Activated naive CD8-positive, alpha-beta T cell (primary cell): Measurements from ENCODE around the gene NKX2-4.
"Not testable (repeated sequence)": the region's sequence is repeated elsewhere in the genome, so short reads cannot be mapped to it uniquely, and the experiment has no call there.

Source experiments
- H3K27ac Mint-ChIP-seq: one replicate; pipeline ENCODE4 v1.8.0; 2021; ENCODE audit warnings: mixed read lengths
- H3K27me3 Mint-ChIP-seq: one replicate; pipeline ENCODE4 v1.8.0; 2021; ENCODE audit warnings: mixed read lengths
- H3K36me3 Mint-ChIP-seq: one replicate; pipeline ENCODE4 v1.8.0; 2021; ENCODE audit warnings: mixed read lengths
- H3K4me1 Mint-ChIP-seq: one replicate; pipeline ENCODE4 v1.8.0; 2021; ENCODE audit warnings: low read depth, mixed read lengths
- H3K4me3 Mint-ChIP-seq: one replicate; pipeline ENCODE4 v1.8.0; 2021; ENCODE audit warnings: mild to moderate bottlenecking, mixed read lengths
- H3K9me3 Mint-ChIP-seq: one replicate; pipeline ENCODE4 v1.8.0; 2021; ENCODE audit warnings: low read depth, mixed read lengths

The NKX2-4 gene

DNA sequence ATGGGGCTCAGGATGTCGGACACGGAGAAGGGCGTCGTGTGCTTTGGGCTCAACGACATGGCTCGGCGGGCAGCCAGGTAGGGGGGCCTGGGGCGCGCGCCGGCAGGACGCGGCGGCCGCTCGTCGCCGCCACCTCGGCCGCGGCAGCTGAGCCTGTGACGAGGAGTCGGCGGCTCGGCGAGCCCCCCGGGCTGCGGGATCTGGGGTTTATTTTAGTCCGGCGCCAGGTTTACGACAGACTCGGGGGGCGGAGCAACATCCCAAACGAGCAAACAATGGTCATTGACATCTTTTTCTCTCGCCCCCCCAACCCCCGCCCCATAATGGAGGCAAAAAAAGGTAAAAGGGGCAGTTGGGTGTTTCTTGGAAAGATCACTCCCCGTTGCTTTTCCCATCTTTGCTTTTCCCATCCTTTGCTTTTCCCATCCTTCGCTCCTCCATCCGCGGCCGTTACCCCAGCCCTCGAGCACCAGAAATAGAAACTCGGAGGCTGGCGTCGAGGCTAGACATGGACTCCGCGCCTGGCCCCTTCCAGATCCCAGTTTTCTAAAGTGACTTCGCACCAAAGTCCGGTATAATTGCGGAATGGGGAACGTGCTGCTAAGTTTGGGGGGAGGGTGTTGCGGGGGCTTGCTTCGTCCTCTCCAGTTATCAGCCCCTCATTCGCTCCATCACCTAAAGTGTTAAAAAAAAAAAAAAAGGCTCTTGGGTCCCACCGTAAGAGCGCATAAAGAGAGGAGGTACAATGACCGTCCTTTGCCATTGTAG is at the start of gene NKX2-4:
TSS of gene NKX2-4 (minus strand) at position 186 of the 768 bp plus-strand sequence. CDS start at position 59, 127 bp downstream.
- Mint-ChIP-seq H3K4me1 (peaks cover 21% of the 10 kb centered on the region), H3K27me3 (peaks cover 57% of the 10 kb centered on the region), H3K27ac (peak within 1 kb of the TSS; percentile 28), H3K4me3 (peak within 1 kb of the TSS; percentile 57), H3K36me3 (peaks cover 6% of the 10 kb centered on the region), H3K9me3 (peaks cover 9% of the 10 kb centered on the region)

DNA sequence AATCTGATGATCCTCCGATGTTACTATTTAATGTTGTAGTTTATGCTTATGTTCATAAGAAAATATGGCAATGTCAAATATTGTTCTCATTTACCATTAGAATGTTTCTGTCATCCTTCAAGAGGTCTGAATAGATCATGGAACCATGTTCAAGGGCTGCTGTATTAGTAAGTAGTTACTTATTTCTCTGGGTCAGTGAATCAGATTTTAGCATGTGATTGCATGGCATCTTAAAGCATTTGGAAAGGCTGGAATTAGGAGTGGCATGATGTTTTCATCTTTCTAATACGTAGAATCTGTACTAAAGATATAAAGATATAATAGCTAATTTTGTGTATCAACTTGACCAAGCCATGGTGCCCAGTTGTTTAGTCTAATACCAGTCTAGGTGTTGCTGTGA is 40.5 kb upstream of the NKX2-4 start:
- no peak overlapping the region for H3K4me3 Mint-ChIP-seq
- no peaks in the 10 kb centered on the region for H3K9me3 Mint-ChIP-seq
- peaks cover 9% of the 10 kb centered on the region for H3K27me3 Mint-ChIP-seq
- no peaks in the 10 kb centered on the region for H3K4me1 Mint-ChIP-seq
- no peak overlapping the region for H3K27ac Mint-ChIP-seq
- H3K36me3 Mint-ChIP-seq, result no peaks in the 10 kb centered on the region

DNA sequence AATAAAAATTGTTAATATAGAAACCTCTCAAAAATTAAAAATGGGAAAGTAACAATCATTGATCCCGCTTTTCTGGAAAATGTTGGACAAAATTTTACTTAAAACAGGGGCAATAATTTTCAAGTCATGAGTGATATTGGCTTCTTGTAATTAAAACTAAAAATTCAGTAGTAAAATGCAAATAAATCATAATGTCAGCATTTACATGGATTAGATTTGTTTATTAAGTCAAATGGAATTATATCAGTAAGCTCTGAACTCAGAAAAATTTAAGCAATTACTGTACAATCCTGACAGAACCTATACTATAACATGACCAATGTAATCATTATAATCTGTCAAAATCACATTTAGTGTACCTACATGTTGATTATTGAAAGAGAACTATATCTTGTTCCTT is 39.9 kb upstream of the NKX2-4 start:
- no peaks in the 10 kb centered on the region for H3K36me3 Mint-ChIP-seq
- H3K27me3 Mint-ChIP-seq, result peaks cover 9% of the 10 kb centered on the region
- no peak overlapping the region for H3K4me3 Mint-ChIP-seq
- H3K27ac Mint-ChIP-seq, result no peak overlapping the region
- no peaks in the 10 kb centered on the region for H3K9me3 Mint-ChIP-seq
- no peaks in the 10 kb centered on the region for H3K4me1 Mint-ChIP-seq

DNA sequence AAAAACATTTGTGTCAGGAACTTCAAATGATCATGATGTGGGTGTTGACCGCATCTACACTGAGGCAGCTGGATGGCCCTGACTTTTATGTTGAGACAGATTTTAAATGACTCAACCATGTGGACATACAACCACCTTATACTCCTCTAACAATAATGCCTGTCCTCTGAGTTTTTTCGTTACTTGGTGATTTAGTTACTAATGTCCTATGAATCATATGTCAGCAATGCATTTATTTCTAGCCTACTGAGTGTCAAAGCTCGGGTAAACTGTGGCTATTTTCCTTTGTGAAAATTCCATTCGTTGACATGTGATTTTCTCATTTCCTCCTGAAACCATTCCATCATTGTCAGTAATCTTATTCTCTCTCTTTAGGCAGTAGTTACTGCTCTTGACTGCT is 38.9 kb upstream of the NKX2-4 start:
- Mint-ChIP-seq H3K27me3 (peaks cover 10% of the 10 kb centered on the region), H3K4me3 (no peak overlapping the region), H3K4me1 (no peaks in the 10 kb centered on the region), H3K36me3 (no peaks in the 10 kb centered on the region), H3K27ac (no peak overlapping the region), H3K9me3 (no peaks in the 10 kb centered on the region)

DNA sequence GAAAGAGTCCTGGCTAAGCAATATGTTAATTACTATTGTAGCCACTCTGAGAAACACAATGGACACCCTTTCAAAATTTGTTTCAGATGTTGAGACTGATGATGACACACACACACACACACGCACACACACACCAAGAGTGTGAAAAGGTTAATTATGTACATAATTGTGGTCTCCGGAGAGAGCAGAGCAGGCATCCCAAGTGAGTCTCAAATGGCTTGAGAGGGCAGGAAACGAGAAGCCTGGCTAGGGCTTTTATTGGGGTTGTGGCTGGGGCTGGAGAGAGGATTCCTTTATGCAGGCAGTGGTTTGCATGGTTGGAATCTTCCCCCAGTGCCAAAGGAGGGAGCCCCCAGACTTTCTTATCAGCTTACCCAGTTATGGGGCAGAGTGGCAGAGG is 38.2 kb upstream of the NKX2-4 start:
- H3K27me3 Mint-ChIP-seq, result peaks cover 8% of the 10 kb centered on the region
- no peaks in the 10 kb centered on the region for H3K36me3 Mint-ChIP-seq
- no peak overlapping the region for H3K27ac Mint-ChIP-seq
- H3K4me3 Mint-ChIP-seq, result no peak overlapping the region
- H3K4me1 Mint-ChIP-seq, result no peaks in the 10 kb centered on the region
- no peaks in the 10 kb centered on the region for H3K9me3 Mint-ChIP-seq

DNA sequence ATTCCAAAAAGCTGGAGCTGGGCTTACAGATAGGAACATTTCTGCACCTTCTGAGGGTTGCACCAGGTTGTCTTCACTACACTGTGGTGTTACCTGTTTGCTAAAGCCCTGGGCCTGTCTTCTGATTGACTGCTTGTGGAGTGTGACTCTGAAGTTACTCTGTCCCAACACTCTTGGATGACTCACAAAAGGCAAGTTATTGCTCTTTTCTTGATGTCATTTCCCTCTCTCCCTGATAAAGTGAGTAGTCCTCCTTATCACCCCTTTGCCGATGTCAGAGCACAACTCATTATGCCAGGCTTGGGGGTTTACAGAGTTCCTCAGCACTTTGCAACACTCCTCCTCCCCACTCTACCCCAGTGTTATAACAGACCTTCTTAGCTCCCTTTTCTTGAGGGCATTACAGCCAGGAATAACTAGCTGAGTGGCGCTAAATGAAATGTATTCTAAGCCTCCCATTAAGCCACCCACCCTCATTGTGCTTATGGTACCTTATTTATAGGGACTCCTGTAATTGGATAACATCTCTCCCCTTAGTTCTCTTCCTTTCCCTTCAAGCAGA is 36.1 kb upstream of the NKX2-4 start:
- H3K27me3 Mint-ChIP-seq, result peaks cover 9% of the 10 kb centered on the region
- no peaks in the 10 kb centered on the region for H3K36me3 Mint-ChIP-seq
- no peak overlapping the region for H3K27ac Mint-ChIP-seq
- no peaks in the 10 kb centered on the region for H3K4me1 Mint-ChIP-seq
- no peaks in the 10 kb centered on the region for H3K9me3 Mint-ChIP-seq
- no peak overlapping the region for H3K4me3 Mint-ChIP-seq

DNA sequence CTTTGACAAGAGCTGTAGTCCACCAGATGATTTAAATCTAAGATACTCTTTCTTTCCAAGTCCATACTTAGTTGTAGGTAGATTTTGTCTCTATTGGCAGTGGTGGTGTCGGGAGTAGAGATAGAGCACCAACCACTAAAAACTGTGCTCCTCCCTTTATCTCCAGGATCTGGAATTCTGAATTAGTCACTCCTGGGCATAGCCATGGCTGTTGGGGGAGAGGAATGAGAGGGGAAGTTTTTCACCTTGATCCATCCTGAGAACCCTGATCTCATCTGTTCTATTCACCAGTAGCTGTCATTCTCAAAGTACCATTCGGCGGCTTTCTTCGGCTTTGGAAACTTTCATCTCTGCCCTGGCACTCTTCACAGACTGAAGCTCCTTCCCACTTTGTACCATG is 35.6 kb upstream of the NKX2-4 start:
- Mint-ChIP-seq H3K27me3 (peaks cover 9% of the 10 kb centered on the region), H3K9me3 (no peaks in the 10 kb centered on the region), H3K36me3 (no peaks in the 10 kb centered on the region), H3K4me1 (no peaks in the 10 kb centered on the region), H3K4me3 (no peak overlapping the region), H3K27ac (no peak overlapping the region)

DNA sequence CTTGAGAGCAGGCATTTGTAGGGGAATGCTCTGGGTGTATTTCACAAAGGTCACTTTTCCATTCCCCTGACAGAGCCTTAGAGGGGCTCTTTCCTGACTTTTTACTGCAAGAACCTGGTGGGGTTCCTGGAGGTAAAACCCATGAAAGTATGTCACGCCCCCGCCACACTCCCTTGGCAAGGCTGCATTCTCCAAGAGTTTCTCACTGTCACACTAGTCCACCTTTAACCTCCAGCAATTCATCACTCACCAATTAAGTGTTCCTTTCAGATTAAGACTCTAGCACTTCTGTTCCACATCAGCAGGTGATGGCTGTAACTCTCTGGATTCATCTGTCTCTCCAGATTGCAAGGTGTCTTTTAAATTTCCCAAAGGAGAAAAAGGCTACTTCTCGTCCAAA is 32.7 kb upstream of the NKX2-4 start:
- Mint-ChIP-seq H3K4me3 (no peak overlapping the region), H3K27ac (no peak overlapping the region), H3K4me1 (no peaks in the 10 kb centered on the region), H3K9me3 (peaks cover 16% of the 10 kb centered on the region), H3K27me3 (peaks cover 3% of the 10 kb centered on the region), H3K36me3 (peaks cover 11% of the 10 kb centered on the region)

DNA sequence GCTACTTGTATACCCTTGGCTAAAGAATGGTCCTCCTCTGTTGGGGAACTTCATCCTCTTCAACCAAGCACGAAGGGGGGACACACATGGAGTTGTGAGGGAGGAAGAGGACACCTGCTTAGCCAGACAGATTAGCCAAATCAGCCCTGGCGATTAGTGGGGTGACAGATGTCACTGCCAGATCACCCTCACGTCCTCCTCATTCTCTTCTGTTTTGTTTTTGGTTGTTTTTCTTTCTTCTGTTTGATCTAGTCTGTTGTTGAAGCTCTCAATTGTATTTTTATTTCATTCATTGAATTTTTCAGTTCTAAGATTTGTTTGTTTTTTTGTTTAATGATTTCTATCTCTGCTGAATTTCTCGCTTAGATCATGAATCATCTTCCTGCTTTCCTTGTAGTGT is 27.5 kb upstream of the NKX2-4 start:
- Mint-ChIP-seq H3K27ac (no peak overlapping the region), H3K27me3 (peaks cover 1% of the 10 kb centered on the region), H3K9me3 (peaks cover 35% of the 10 kb centered on the region), H3K4me3 (no peak overlapping the region), H3K36me3 (peaks cover 29% of the 10 kb centered on the region), H3K4me1 (no peaks in the 10 kb centered on the region)

DNA sequence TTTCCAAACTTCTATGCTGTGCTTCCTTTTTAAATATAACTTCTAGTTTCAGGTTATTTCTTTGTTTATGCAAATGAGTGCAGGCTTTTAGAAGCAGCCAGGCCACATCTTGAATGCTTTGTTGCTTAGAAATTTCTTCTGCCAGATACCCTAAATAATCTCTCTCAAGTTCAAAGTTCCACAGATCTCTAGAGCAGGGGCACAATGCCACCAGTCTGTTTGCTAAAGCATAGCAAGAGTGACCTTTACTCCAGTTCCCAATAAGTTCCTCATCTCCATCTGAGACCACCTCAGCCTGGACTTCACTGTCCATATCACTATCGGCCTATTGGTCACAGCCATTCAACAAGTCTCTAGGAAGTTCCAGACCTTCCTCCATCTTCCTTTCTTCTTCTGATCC is 26.4 kb upstream of the NKX2-4 start:
- not testable (repeated sequence) for H3K4me1 Mint-ChIP-seq, H3K27me3 Mint-ChIP-seq, H3K4me3 Mint-ChIP-seq, H3K27ac Mint-ChIP-seq
- H3K36me3 Mint-ChIP-seq, result peaks cover 33% of the 10 kb centered on the region
- H3K9me3 Mint-ChIP-seq, result peaks cover 43% of the 10 kb centered on the region

DNA sequence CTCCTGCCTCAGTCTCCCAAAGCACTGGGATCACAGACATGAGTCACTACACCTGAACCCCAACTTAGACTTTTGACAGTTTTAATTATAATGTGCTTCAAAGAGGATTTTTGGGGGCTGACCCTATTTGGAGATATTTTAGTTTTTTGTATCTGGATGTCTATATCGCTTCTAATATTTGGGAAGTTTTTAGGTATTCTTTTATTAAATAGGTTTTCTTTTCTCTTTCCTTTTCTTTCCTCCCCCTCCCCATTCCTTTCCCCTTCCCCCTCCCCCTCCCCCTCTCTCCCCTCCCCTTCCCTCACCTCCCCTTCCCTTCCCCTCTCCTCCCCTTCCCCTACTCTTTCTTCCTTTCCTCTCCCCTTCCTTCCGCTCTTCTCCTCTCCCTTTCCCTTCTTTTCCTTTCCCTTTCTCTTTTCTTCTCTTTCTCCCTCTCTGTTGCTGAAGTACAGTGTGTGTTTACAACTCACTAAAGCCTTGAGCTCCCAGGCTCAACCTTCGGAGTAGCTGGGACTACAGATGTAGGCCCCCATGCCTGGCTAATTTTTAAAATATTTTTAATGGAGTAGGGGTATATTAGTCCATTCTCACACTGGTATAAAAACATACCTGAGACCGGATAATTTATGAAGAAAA is 24.4 kb upstream of the NKX2-4 start:
- no peaks in the 10 kb centered on the region for H3K27me3 Mint-ChIP-seq
- no peak overlapping the region for H3K4me3 Mint-ChIP-seq
- no peak overlapping the region for H3K27ac Mint-ChIP-seq
- H3K9me3 Mint-ChIP-seq, result peaks cover 49% of the 10 kb centered on the region
- H3K36me3 Mint-ChIP-seq, result peaks cover 35% of the 10 kb centered on the region
- no peaks in the 10 kb centered on the region for H3K4me1 Mint-ChIP-seq

DNA sequence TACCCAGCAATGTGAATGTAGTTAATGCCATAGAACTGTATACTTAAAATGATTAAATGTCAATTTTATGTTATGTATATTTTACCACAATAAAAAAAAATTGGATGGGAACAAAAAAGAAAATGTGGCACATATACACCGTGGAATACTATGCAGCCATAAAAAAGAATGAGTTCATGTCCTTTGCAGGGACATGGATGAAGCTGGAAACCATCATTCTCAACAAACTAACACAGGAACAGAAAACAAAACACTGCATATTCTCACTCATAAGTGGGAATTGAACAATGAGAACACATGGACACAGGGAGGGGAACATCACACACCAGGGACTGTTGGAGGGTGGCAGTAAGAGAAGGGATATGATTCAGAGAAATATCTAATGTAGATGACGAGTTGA is 21.8 kb upstream of the NKX2-4 start:
- H3K9me3 Mint-ChIP-seq, result peaks cover 33% of the 10 kb centered on the region
- H3K4me1 Mint-ChIP-seq, result peaks cover 15% of the 10 kb centered on the region
- not testable (repeated sequence) for H3K27ac Mint-ChIP-seq, H3K27me3 Mint-ChIP-seq, H3K4me3 Mint-ChIP-seq
- H3K36me3 Mint-ChIP-seq, result peaks cover 36% of the 10 kb centered on the region

DNA sequence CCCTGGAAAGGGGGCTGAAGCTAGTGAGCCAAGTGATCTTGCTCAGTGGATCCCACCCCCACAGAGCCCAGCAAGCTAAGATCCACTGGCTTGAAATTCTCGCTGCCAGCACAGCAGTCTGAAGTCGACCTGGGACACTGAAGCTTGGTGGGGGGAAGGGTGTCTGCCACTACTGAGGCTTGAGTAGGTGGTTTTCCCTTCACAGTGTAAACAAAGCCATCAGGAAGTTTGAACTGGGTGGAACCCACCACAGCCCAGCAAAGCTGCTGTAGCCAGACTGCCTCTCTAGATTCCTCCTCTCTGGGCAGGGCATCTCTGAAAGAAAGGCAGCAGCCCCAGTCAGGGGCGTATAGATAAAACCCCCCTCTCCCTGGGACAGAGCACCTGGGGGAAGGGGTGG is 16.7 kb upstream of the NKX2-4 start:
- not testable (repeated sequence) for H3K27ac Mint-ChIP-seq, H3K27me3 Mint-ChIP-seq
- H3K4me1 Mint-ChIP-seq, result peaks cover 29% of the 10 kb centered on the region
- peak overlapping the region; percentile 36 for H3K4me3 Mint-ChIP-seq
- peaks cover 36% of the 10 kb centered on the region for H3K36me3 Mint-ChIP-seq
- peaks cover 27% of the 10 kb centered on the region for H3K9me3 Mint-ChIP-seq

DNA sequence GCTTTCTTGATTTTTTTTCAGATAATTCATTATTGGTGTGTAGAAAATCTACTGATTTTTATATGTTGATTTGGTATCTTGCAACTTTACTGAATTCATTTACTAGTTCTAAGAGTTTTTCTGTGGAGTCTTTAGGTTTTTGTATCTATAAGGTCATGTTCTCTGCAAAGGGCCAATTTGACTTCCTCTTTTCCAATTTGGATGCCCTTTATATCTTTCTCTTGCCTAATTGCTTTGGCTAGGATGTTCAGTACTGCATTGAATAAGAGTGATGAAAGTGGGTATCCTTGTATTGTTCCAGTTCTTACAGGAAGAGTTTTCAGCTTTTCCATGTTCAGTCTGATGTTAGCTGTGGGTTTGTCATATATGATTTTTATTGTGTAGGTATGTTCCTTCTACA is 14.4 kb upstream of the NKX2-4 start:
- Mint-ChIP-seq H3K4me3 (no peak overlapping the region), H3K27me3 (peaks cover 11% of the 10 kb centered on the region), H3K27ac (no peak overlapping the region), H3K4me1 (peaks cover 29% of the 10 kb centered on the region), H3K9me3 (peaks cover 18% of the 10 kb centered on the region), H3K36me3 (peaks cover 32% of the 10 kb centered on the region)

DNA sequence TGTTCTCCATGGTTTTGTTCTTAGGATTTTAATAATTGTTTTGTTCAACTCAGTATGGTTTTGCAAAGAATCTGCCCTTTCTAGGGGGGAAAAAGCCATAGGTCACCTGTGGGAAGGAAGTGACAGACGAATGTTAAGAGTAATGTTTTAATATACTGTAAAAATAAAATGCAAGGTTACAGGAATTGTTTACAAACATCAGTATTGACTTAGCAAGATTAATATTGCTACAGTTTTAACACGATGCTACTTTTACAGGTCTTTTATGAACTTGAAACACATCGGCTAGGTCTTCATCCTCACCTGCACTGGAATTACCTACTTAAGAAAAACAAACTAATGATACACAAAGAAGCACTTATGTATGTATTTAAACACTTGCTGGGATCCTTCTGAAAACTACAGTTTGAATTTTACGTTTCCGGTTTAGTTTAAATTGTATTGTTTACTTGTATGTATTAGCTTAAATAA is 1.7 kb upstream of the NKX2-4 start:
- H3K36me3 Mint-ChIP-seq, result peaks cover 4% of the 10 kb centered on the region
- H3K27me3 Mint-ChIP-seq, result peaks cover 54% of the 10 kb centered on the region
- peak overlapping the region; percentile 34 for H3K27ac Mint-ChIP-seq
- peaks cover 9% of the 10 kb centered on the region for H3K9me3 Mint-ChIP-seq
- peaks cover 13% of the 10 kb centered on the region for H3K4me1 Mint-ChIP-seq
- H3K4me3 Mint-ChIP-seq, result no peak overlapping the region
